Umbilical cord (tissue), 2 donors: ENCODE measurements around the gene PIK3CA. TPM values are rescaled to one million over a fixed set of nuclear protein-coding genes. Genes with fewer than 3 reads are reported as not detected.
"Not testable (repeated sequence)": the region's sequence is repeated elsewhere in the genome, so short reads cannot be mapped to it uniquely, and the experiment has no call there.

Experiments used
- DNase-seq: peaks from one replicate; pipeline ENCODE4 v3.0.0-alpha.2; 2015; ENCODE audit warnings: low spot score
- total RNA-seq: library from RNA; depleted of rRNA; stranded (reverse); fragments of >200 nt; gene quantifications from one replicate; pipeline ENCODE4 v1.2.3, GENCODE V29; 2014; ENCODE audit warnings: low replicate concordance; ENCODE audit not compliant: insufficient read depth

PIK3CA gene
- total RNA-seq, 1 donor from 2014 or later, result 30.8 TPM

GRCh38 chr3:179196098-179196497 lies 47.9 kb downstream of the PIK3CA start:
- no peak for DNase-seq

- DNase-seq, result no peak
Observed at GRCh38 chr3:179196700-179197099, 48.5 kb downstream of the PIK3CA start.

- DNase-seq, result no peak
Observed at GRCh38 chr3:179200790-179201189, 52.6 kb downstream of the PIK3CA start.

- not testable (repeated sequence) for DNase-seq
Observed at GRCh38 chr3:179215550-179215949, 67.4 kb downstream of the PIK3CA start.

- DNase-seq, result not testable (repeated sequence)
Observed at GRCh38 chr3:179218213-179218612, 70.1 kb downstream of the PIK3CA start.

GRCh38 chr3:179223548-179223947 lies 75.4 kb downstream of the PIK3CA start:
- no peak for DNase-seq

- no peak for DNase-seq
Observed at GRCh38 chr3:179224584-179224983, 76.4 kb downstream of the PIK3CA start.

- DNase-seq, result no peak
Observed at GRCh38 chr3:179227349-179227748, 79.2 kb downstream of the PIK3CA start.

GRCh38 chr3:179229177-179229576 lies 81.0 kb downstream of the PIK3CA start:
- DNase-seq, result no peak

- DNase-seq, result no peak
Observed at GRCh38 chr3:179233043-179233442, 84.9 kb downstream of the PIK3CA start.

- DNase-seq, result peak; percentile 15
Observed at GRCh38 chr3:179234199-179234598, 86.0 kb downstream of the PIK3CA start.

- no peak for DNase-seq
Observed at GRCh38 chr3:179236669-179237301, 88.6 kb downstream of the PIK3CA start.

- not testable (repeated sequence) for DNase-seq
Observed at GRCh38 chr3:179240299-179240698, 92.1 kb downstream of the PIK3CA start.

GRCh38 chr3:179242859-179243258 lies 94.7 kb downstream of the PIK3CA start:
- not testable (repeated sequence) for DNase-seq

GRCh38 chr3:179244878-179245277 lies 96.7 kb downstream of the PIK3CA start:
- no peak for DNase-seq

GRCh38 chr3:179247289-179248015 lies 99.3 kb downstream of the PIK3CA start:
- DNase-seq, result no peak

- DNase-seq, result no peak
Observed at GRCh38 chr3:179250803-179251476, 102.8 kb downstream of the PIK3CA start, which contains the start of gene KCNMB3. Gene KCNMB3 (minus strand): TSS chr3:179251114. CDS start chr3:179250990, 124 bp downstream.

- DNase-seq, result no peak
Observed at GRCh38 chr3:179256813-179257212, 108.7 kb downstream of the PIK3CA start.

- DNase-seq, result not testable (repeated sequence)
Observed at GRCh38 chr3:179257742-179258141, 109.6 kb downstream of the PIK3CA start.

GRCh38 chr3:179258820-179259219 lies 110.7 kb downstream of the PIK3CA start:
- DNase-seq, result no peak

- DNase-seq, result not testable (repeated sequence)
Observed at GRCh38 chr3:179259959-179260756, 112.0 kb downstream of the PIK3CA start.
